ENCODE measurements around the gene CAMSAP1.

DNA sequence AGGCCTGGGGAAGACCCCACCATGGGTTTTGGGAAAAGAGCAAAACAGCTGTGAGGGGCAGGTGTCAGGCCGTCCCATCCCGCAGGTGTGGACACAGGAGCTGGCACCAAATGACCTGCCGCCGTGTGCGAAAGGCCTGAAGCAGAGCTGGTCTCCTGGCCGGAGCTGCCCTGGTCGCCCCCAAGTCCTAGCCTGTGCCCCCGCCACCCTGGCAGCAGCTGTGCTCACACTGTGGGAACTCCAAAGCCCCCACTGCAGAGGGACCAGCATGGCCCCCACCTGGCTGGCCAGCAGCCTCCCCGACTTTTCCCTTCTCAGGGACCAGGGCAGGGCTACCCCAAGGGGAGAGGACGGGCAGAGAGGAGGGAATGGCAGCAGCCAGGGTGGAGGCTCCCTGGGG, 117.0 kb downstream of the CAMSAP1 start:
- TF ChIP-seq EZH2phosphoT487 (IDR thresholded peaks at IDR 0.05; ENCODE audit: insufficient read depth, low read depth) = no peak
- TF ChIP-seq EZH2 (IDR thresholded peaks at IDR 0.05; ENCODE audit: insufficient read depth, poor library complexity, severe bottlenecking) = no peak

All from GM23248 (cell line).